ENCODE results near the gene NPY1R.

Gene NPY1R

GRCh38 chr4:163332526-163333406, at the start of gene NPY1R:
Gene NPY1R, minus strand, starts transcription at chr4:163332596. Its CDS starts 6,042 bp downstream, at chr4:163326554.
- peak; percentile 54 for DNase-seq

- DNase-seq: no peak
Measured at GRCh38 chr4:163380703-163381102, 48.3 kb upstream of the NPY1R start.

- DNase-seq: no peak
Measured at GRCh38 chr4:163378661-163379060, 46.3 kb upstream of the NPY1R start.

GRCh38 chr4:163372029-163372428, 39.6 kb upstream of the NPY1R start:
- no peak for DNase-seq

GRCh38 chr4:163367651-163368050, 35.3 kb upstream of the NPY1R start:
- no peak for DNase-seq

- no peak for DNase-seq
Measured at GRCh38 chr4:163356104-163356503, 23.7 kb upstream of the NPY1R start.

GRCh38 chr4:163353054-163353453, 20.7 kb upstream of the NPY1R start:
- DNase-seq: peak; percentile 35

- DNase-seq: peak; percentile 7
Measured at GRCh38 chr4:163350672-163351071, 18.3 kb upstream of the NPY1R start.

GRCh38 chr4:163344147-163345125, 12.0 kb upstream of the NPY1R start:
- DNase-seq: no peak

GRCh38 chr4:163343604-163344146, 11.3 kb upstream of the NPY1R start, which contains the start of gene NPY5R:
Gene NPY5R, plus strand, starts transcription at chr4:163343892. Its CDS starts 6,382 bp downstream, at chr4:163350274.
- DNase-seq: no peak

- DNase-seq: no peak
Measured at GRCh38 chr4:163335384-163335783, 3.0 kb upstream of the NPY1R start.

GRCh38 chr4:163331629-163332376, 593 bp downstream of the NPY1R start:
- no peak for DNase-seq

- no peak for DNase-seq
Measured at GRCh38 chr4:163330916-163331628, 1.3 kb downstream of the NPY1R start.

- no peak for DNase-seq
Measured at GRCh38 chr4:163317110-163317509, 15.3 kb downstream of the NPY1R start.

- no peak for DNase-seq
Measured at GRCh38 chr4:163309466-163309865, 22.9 kb downstream of the NPY1R start.

GRCh38 chr4:163303069-163303468, 29.3 kb downstream of the NPY1R start:
- DNase-seq: no peak

GRCh38 chr4:163300445-163300844, 32.0 kb downstream of the NPY1R start:
- DNase-seq: no peak

- no peak for DNase-seq
Measured at GRCh38 chr4:163295138-163295537, 37.3 kb downstream of the NPY1R start.

- DNase-seq: no peak
Measured at GRCh38 chr4:163284304-163284703, 48.1 kb downstream of the NPY1R start.

GRCh38 chr4:163280703-163281519, 51.5 kb downstream of the NPY1R start:
- DNase-seq: no peak

GRCh38 chr4:163279713-163280112, 52.7 kb downstream of the NPY1R start:
- DNase-seq: no peak

Data from NCI-H226 (cell line).